HG02759 (cell line): ENCODE measurements around the gene EME2.
"Not testable (repeated sequence)": the region's sequence is repeated elsewhere in the genome, so short reads cannot be mapped to it uniquely, and the experiment has no call there.

Experiments used
- ATAC-seq: cut with Tn5 transposase; IDR thresholded peaks from one replicate; pipeline ENCODE4 v1.9.1; 2021; ENCODE audit warnings: mild to moderate bottlenecking, moderate library complexity; ENCODE audit not compliant: unreplicated experiment

Gene EME2

DNA sequence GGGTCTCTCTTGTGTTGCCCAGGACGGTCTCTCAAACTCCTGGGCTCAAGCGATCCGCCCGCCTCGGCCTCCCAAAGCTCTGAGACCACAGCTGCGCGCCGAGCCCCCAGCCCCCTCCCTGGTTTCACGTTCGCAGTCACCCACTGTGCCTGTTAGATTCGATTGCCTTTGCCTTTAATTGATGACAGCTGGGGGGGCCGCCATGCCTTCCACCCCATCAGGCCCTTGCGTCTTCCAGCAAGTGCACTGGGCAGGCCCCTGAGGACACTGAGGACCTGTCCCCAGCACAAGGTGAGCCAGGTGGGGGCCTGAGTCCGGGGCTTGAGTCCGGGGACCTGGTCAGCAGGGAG is 17.6 kb downstream of the EME2 start:
- ATAC-seq: no peak

GRCh38 chr16:1790611-1791255 is 18.1 kb downstream of the EME2 start:
- no peak for ATAC-seq

GRCh38 chr16:1791256-1791942 is 18.8 kb downstream of the EME2 start:
- ATAC-seq: no peak

- ATAC-seq: no peak
Measured at GRCh38 chr16:1791943-1792812, 19.6 kb downstream of the EME2 start.

DNA sequence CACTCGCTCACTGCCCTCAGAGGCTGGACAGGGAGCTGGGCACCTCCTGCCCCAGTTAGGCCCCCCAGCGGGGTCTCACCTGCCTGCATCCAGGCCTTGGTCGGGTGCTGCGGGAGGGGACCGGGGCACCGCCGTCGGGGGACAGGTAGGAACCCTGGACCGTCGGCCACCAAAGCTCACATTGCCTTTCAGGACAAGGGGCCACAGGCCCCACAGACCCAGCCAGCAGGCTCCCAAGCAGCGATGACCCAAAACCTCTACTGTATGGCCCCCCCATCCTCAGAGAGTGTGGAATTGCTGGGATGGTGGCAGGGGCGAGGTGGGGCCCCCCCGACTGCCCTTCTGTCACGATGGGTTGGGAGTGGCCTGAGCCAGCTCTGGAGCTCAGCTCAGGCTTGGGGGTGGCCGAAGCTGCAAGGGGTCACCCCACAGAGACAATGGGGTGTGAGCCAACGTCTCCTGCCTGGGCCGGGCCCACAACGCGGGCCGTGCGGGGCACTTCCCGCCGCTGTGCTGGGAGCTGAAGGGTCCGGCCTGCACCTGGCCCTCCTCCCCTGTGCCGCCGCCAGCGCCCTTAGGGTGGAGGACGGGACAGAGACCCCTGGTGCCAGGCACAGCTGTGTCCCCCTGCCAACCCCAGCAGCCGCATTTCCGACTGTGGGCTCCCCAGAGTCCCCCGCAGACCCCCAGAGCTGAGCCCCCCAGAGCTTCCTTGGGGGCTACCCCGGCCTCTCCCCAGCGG is 20.4 kb downstream of the EME2 start:
- ATAC-seq: no peak

- no peak for ATAC-seq
Measured at GRCh38 chr16:1793578-1794220, 21.1 kb downstream of the EME2 start, which contains the start of gene IGFALS. IGFALS (minus strand) TSS chr16:1793705; CDS start chr16:1793652, 53 bp downstream.

- no peak for ATAC-seq
Measured at GRCh38 chr16:1794221-1794871, 21.7 kb downstream of the EME2 start.

DNA sequence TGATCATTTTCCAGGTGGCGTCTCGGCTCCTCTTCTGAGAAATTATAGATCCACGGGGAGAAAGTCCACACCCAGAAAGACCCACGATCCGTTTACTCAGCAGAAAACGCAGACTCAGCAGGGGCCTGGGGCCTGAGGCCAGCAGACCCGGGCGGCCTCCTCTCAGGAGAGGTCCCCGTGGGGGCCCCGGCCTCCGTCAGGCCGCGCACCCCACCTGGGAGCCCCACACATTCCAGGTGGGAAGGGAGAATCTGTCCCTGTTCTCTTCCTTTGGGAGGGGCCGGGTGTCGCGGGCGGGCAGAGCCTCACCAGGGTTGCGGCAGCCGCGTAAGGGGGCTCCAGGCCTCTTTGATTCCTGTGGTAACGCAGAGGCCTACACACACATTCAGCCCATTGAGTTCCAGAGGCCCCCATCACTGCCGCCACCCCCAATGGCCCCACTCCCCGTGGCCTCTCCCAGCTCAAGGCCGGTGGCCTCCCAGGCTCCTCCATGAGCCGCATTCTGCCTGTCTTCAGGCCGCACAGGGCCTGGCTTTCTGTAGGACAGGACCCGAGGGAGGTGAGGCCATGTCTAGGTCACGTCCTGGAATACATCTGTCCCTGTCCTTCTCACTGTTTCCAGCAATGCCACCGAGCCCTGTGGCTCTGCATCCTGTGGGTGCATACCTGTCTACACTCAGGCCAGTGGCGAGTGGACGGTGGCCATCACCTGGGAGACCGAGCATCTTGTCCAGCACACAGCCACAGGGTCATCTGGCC is 22.5 kb downstream of the EME2 start:
- ATAC-seq: no peak

GRCh38 chr16:1799263-1799662 is 26.7 kb downstream of the EME2 start:
- not testable (repeated sequence) for ATAC-seq

DNA sequence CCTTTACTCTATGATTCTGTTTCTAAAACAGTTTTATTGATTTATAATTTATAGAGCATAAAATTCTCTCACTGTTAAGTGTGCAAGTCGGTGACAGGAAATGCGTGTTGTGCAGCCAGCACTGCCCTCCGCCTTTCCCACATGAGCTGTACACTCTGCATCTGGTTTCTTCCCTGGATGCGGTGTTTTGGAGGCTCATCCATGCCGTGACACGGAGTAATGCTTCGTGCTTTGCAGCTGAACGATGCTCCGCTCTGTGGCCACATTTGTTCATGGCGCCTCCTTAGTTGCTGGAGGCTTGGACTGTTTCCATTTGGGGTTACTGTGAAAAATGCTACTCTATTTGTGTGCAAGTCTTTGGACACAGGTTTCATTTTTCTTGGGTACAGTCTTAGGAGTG is 28.1 kb downstream of the EME2 start:
- ATAC-seq: no peak

- no peak for ATAC-seq
Measured at GRCh38 chr16:1807626-1808025, 35.0 kb downstream of the EME2 start.

DNA sequence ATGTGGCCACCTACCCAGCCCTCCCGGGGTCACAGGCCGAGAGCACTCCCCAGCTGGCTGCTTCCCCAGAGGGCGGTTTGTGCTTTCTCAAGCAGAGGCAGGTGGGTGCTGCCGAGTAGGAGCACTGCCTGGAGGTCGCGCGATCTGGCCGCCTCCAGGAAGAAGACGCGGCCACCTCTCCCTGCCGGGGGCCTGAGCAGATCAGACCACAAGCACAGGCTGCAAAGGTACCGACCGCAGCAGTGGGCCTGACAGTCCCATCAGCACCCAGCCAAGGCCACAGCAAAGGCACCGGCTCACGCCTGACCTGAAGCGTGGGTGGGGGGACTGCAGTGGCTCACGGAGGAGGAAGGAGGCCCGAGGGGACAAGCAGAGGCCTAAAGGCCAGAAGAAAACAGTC is 36.1 kb downstream of the EME2 start:
- no peak for ATAC-seq

DNA sequence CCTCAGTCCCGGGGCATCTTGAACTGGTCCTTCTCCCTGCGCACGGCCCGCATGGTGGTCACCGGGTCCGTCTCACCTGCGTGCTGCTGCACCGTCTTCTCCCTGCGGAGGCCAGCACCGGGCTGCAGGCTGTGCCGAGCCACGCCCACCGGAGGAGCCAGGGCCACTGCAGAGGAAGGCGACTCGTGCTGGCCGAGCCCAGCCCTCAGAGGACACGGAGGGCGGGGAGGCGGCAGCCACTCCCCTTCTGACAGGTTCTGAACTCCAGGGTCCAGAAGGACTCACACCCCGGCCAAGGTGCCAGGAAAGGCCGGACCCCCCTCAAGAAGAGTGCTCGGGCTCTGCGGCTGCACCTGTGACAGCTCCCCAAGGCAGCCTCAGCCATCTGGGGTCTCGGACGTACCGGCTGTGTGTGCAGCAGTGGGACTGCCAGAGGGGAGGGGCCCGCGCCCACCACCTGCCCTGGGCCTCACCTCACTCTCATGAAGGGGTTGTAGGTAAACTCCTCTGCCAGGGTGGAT is 36.7 kb downstream of the EME2 start:
- ATAC-seq: no peak

DNA sequence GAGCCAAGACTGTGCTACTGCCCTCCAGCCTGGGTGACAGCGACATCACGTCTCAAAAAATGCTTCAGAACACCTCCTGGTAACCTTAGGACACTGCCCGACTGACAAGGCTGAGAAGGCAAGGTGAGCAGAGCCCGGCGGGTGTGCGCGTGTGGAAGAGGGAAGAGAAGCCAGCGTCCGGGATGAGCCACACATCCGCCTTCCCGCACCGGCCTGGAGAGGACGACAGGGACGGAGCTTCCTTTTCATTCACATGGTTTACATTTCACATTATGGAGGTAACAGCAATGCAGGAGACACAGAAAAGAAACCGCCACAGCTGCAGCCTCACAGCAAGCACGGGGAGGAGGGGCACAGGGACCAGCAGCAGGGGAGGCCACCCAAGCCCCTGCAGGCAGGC is 37.5 kb downstream of the EME2 start:
- ATAC-seq: no peak

- no peak for ATAC-seq
Measured at GRCh38 chr16:1810536-1810935, 37.9 kb downstream of the EME2 start.

DNA sequence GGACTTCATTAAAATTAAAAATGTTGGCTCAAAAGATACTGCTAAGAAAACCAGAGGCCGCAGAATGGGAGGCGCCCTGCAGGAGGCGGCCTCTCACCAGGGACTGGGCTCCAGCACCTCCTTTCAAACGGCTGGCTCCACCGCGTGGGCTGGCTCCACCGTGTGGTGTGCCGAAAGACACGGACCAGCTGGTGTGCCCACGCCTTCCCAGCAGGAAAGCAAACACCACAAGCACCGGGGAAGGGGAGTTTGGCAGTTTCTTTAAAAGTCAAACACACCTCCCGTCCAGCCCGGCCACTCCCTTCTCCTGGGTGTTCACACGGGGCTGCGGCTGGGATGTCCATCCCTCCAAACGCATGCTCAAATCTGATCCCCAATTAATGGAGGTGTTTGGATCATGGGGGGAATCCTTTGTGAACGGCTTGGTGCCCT is 40.1 kb downstream of the EME2 start:
- no peak for ATAC-seq

GRCh38 chr16:1815461-1815860 is 42.9 kb downstream of the EME2 start:
- ATAC-seq: no peak

DNA sequence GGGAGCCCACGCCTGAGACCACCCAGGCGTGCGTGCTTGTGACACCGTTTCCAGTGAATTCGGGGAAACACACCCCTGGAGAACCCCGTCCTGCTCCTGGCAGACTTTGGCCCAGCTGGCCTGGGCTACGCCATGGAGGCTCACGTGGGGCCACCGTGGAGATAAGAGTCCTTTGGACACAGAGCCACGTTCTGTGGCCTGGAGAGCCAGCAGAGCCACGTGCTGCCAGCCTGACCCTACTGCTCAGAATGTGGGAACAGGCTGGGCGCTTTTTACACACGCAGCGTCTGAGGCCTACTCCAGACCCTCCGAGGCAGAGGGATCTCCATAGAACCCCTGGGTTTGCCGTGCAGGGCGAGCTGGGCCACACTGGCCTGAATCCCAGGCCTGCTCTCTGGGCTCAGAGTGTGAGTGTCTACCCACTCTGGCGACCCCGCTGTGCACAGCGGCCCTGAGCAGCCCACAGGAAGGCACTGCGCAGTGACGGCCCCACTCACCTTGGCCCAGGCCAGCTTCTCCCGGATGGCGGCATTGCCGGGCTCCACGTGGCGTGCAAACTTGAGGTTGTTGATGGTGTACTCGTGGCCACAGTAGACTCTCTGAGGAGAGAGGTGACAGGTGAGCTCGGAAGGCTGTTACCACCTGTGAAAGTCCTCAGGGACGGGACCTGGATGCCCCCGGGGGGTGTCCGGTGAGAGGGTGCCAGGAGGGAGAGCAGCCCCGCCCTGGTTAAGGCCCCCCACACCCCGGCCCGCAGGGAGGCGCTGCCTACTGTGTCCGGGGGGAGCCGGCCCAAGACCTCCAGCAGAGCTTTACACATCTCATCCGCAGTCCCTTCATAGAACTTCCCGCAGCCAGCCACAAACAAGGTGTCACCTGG is 44.0 kb downstream of the EME2 start:
- ATAC-seq: no peak
